OCI-LY7 (cell line): Measurements from ENCODE around the gene CLDN9. TPM values are rescaled to one million over a fixed set of nuclear protein-coding genes. Genes with fewer than 3 reads are reported as not detected.

ENCODE experiments used
- BruUV-seq: library from RNA; stranded (reverse); fragments of 400-500 nt; replicated peaks from 2 replicates; lab custom pipeline; 2021; lab: Mats Ljungman, UMichigan
- CTCF ChIA-PET: fragments of 300-600 bp; sonication (Branson Sonifier 250); formaldehyde crosslinking; loops from one replicate; lab custom pipeline; 2022; ENCODE audit warnings: antibody characterized with exemption; ENCODE audit not compliant: unreplicated experiment; lab: Charles Lee
- POLR2A ChIA-PET: fragments of 300-600 bp; sonication (Branson Sonifier 250); formaldehyde crosslinking; loops from one replicate; lab custom pipeline; 2022; ENCODE audit warnings: antibody characterized with exemption; lab: Charles Lee
- DNase-seq: peaks from one replicate; pipeline ENCODE4 v3.0.0-alpha.2; 2015; ENCODE audit warnings: low spot score
- H2AFZ ChIP-seq: fragments of 200-600 bp; sonication (generic), shearing (Covaris generic); 2 replicates; pipeline ENCODE4 v1.6.1; 2014; ENCODE audit warnings: mild to moderate bottlenecking, antibody characterized with exemption, low read length, moderate library complexity
- H3K27ac ChIP-seq: fragments of 200-600 bp; sonication (generic); 2 replicates; pipeline ENCODE4 v1.5.1; 2014; ENCODE audit warnings: mixed run types, low read depth, mild to moderate bottlenecking, moderate library complexity, low read length, inconsistent platforms; ENCODE audit not compliant: poor library complexity, severe bottlenecking
- H3K36me3 ChIP-seq: fragments of 200-600 bp; sonication (generic); 2 replicates; pipeline ENCODE4 v1.6.1; 2014; ENCODE audit warnings: mild to moderate bottlenecking, antibody characterized with exemption, low read length, moderate library complexity, mixed read lengths; ENCODE audit not compliant: insufficient read depth
- H3K4me1 ChIP-seq: fragments of 200-600 bp; sonication (generic); 2 replicates; pipeline ENCODE4 v1.5.1; 2014; ENCODE audit warnings: mild to moderate bottlenecking, low read length; ENCODE audit not compliant: insufficient read depth, poor library complexity, severe bottlenecking
- H3K4me2 ChIP-seq: fragments of 200-600 bp; sonication (generic); 2 replicates; pipeline ENCODE4 v1.6.1; 2014; ENCODE audit warnings: mild to moderate bottlenecking, low read length
- H3K4me3 ChIP-seq: fragments of 200-600 bp; sonication (generic); 2 replicates; pipeline ENCODE4 v1.5.1; 2014; ENCODE audit warnings: mild to moderate bottlenecking, low read depth, low read length; ENCODE audit not compliant: poor library complexity, severe bottlenecking
- H3K79me2 ChIP-seq: fragments of 200-600 bp; sonication (generic); 2 replicates; pipeline ENCODE4 v1.6.1; 2016; ENCODE audit warnings: low read depth, mild to moderate bottlenecking, low read length, moderate library complexity, mixed read lengths; ENCODE audit not compliant: insufficient read depth
- H3K9me2 ChIP-seq: fragments of 200-600 bp; sonication (generic); 2 replicates; pipeline ENCODE4 v1.6.1; 2016; ENCODE audit warnings: mild to moderate bottlenecking, low read length, mixed read lengths; ENCODE audit not compliant: insufficient read depth
- H3K9me3 ChIP-seq: fragments of 200-600 bp; sonication (generic); 2 replicates; pipeline ENCODE4 v1.6.1; 2014; ENCODE audit warnings: mild to moderate bottlenecking, mixed run types, low read length, mixed read lengths
- H4K20me1 ChIP-seq: fragments of 200-600 bp; sonication (generic); 2 replicates; pipeline ENCODE4 v1.6.1; 2014; ENCODE audit warnings: mild to moderate bottlenecking, antibody characterized with exemption, low read length, moderate library complexity, mixed read lengths; ENCODE audit not compliant: insufficient read depth
- CTCF ChIP-seq: fragments of 200-600 bp; sonication (generic); conservative IDR thresholded peaks from 2 replicates; pipeline ENCODE4 v1.5.1; 2014; ENCODE audit warnings: mild to moderate bottlenecking, antibody characterized with exemption, low read length, moderate library complexity, mixed read lengths
- EZH2phosphoT487 ChIP-seq: fragments of 200-600 bp; sonication (generic); IDR thresholded peaks from 2 replicates; pipeline ENCODE4 v1.6.1; 2018; ENCODE audit warnings: low read depth, borderline replicate concordance, mild to moderate bottlenecking, mixed run types, antibody characterized with exemption, low read length, moderate library complexity, mixed read lengths
- intact Hi-C: fragments of 100-400 bp; cut with micrococcal nuclease; formaldehyde crosslinking; loops from one replicate; pipeline ENCODE4 v1.10.0; 2022; ENCODE audit not compliant: unreplicated experiment
- total RNA-seq, 2 experiments: library from RNA; depleted of rRNA in 1 of 2; stranded (reverse); fragments of >200 nt in 1 of 2; shearing (Covaris generic) in 1 of 2; gene quantifications; 2 replicates each; pipeline ENCODE4 v1.2.3, GENCODE V29; 2014 to 2022

CLDN9 gene
- total RNA-seq, 2 experiments from 2014 or later: 0.42 TPM; not detected in 1

- H3K4me3 ChIP-seq: no peak overlapping the region
- H3K27ac ChIP-seq: no peak overlapping the region
- H3K9me3 ChIP-seq: no peaks in the 10 kb centered on the region
- no peaks in the 10 kb centered on the region for H4K20me1 ChIP-seq
- H3K4me2 ChIP-seq: no peak overlapping the region
- ChIA-PET CTCF (no interaction called here), POLR2A (no interaction called here)
- no peaks in the 10 kb centered on the region for H3K9me2 ChIP-seq
- no peak overlapping the region for H2AFZ ChIP-seq
- intact Hi-C loops: no loop called here
- H3K36me3 ChIP-seq: no peaks in the 10 kb centered on the region
- no peak for TF ChIP-seq EZH2phosphoT487
- no peak for TF ChIP-seq CTCF
- peaks cover 20% of the 10 kb centered on the region for H3K4me1 ChIP-seq
- BruUV-seq: no TSS peak
- no peaks in the 10 kb centered on the region for H3K79me2 ChIP-seq
- no peak for DNase-seq
Measured at GRCh38 chr16:3060339-3061127, 47.8 kb downstream of the CLDN9 start.

GRCh38 chr16:3062553-3062952 is 49.8 kb downstream of the CLDN9 start:
- no peak overlapping the region for H2AFZ ChIP-seq
- H3K4me3 ChIP-seq: no peak overlapping the region
- ChIA-PET POLR2A (interaction anchor here (1.4 kb wide), 1 partner anchor 15 kb away, joined by 3 read pairs; no protein-coding TSS in a partner anchor), CTCF (no interaction called here)
- no TSS peak for BruUV-seq
- no peak for DNase-seq
- no peaks in the 10 kb centered on the region for H3K9me3 ChIP-seq
- no peak overlapping the region for H3K4me2 ChIP-seq
- TF ChIP-seq EZH2phosphoT487 (no peak), CTCF (no peak)
- H3K9me2 ChIP-seq: no peaks in the 10 kb centered on the region
- no peaks in the 10 kb centered on the region for H3K79me2 ChIP-seq
- peaks cover 11% of the 10 kb centered on the region for H3K4me1 ChIP-seq
- H3K27ac ChIP-seq: no peak overlapping the region
- intact Hi-C loops: no loop called here
- H4K20me1 ChIP-seq: no peaks in the 10 kb centered on the region
- H3K36me3 ChIP-seq: no peaks in the 10 kb centered on the region
